ENCODE data around the gene LDHAL6B.

Gene LDHAL6B

DNA sequence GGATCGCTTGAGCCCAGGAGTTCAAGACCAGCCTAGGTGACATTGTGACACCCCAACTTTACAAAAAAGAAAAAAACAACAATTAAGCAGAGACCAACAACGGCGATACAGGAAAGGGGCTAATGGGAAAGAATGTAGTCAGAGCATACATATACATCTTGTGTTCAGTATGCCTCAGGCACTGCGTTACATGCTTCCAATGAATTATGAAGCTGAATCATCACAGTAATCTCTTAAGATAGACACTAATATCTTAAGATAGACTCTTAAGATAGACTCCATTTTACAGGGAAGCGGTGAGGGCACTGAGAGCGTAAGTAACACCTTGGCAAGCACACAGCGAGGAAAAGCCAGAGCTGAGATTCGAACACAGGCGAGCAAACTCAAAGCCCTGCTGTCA lies 6.1 kb upstream of the LDHAL6B start:
- DNase-seq (ENCODE audit: low read depth in 1 of 2, low spot score in 1 of 2): no peak
- no peak overlapping the region for H3K4me3 ChIP-seq (replicated peaks; ENCODE audit: insufficient read depth, low read length)
- H3K27ac ChIP-seq (replicated peaks): no peak overlapping the region
- TF ChIP-seq, protein P1, sequence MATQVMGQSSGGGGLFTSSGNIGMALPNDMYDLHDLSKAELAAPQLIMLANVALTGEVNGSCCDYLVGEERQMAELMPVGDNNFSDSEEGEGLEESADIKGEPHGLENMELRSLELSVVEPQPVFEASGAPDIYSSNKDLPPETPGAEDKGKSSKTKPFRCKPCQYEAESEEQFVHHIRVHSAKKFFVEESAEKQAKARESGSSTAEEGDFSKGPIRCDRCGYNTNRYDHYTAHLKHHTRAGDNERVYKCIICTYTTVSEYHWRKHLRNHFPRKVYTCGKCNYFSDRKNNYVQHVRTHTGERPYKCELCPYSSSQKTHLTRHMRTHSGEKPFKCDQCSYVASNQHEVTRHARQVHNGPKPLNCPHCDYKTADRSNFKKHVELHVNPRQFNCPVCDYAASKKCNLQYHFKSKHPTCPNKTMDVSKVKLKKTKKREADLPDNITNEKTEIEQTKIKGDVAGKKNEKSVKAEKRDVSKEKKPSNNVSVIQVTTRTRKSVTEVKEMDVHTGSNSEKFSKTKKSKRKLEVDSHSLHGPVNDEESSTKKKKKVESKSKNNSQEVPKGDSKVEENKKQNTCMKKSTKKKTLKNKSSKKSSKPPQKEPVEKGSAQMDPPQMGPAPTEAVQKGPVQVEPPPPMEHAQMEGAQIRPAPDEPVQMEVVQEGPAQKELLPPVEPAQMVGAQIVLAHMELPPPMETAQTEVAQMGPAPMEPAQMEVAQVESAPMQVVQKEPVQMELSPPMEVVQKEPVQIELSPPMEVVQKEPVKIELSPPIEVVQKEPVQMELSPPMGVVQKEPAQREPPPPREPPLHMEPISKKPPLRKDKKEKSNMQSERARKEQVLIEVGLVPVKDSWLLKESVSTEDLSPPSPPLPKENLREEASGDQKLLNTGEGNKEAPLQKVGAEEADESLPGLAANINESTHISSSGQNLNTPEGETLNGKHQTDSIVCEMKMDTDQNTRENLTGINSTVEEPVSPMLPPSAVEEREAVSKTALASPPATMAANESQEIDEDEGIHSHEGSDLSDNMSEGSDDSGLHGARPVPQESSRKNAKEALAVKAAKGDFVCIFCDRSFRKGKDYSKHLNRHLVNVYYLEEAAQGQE (IDR thresholded peaks at IDR 0.05; ENCODE audit: insufficient replicate concordance, low read depth): no peak
- H3K27me3 ChIP-seq (ENCODE audit: insufficient read depth, poor library complexity, severe bottlenecking): no peaks in the 10 kb centered on the region

DNA sequence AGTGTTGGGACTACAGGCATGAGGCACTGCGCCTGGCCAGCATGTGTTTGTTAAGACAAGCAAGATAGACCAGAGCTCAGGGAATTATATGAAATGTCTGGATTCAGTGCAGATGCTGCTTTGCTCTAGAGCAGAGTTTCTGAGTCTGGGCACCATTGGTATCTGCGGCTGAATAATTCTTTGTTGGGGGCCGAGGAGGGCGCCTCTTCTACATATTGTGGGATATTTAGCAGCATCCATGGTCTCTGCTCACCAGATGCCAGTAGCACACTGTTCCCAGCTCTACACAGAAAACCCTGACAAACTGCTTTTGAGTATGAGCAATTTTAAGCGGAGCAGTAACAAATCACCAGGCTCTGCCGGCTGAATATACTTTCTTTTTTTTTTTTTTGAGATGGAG lies 3.6 kb upstream of the LDHAL6B start:
- Histone ChIP-seq H3K27ac (replicated peaks) (no peak overlapping the region), H3K27me3 (ENCODE audit: insufficient read depth, poor library complexity, severe bottlenecking) (no peaks in the 10 kb centered on the region), H3K4me3 (replicated peaks; ENCODE audit: insufficient read depth, low read length) (no peak overlapping the region)
- no peak for DNase-seq (ENCODE audit: low read depth in 1 of 2, low spot score in 1 of 2)
- TF ChIP-seq, protein P2, sequence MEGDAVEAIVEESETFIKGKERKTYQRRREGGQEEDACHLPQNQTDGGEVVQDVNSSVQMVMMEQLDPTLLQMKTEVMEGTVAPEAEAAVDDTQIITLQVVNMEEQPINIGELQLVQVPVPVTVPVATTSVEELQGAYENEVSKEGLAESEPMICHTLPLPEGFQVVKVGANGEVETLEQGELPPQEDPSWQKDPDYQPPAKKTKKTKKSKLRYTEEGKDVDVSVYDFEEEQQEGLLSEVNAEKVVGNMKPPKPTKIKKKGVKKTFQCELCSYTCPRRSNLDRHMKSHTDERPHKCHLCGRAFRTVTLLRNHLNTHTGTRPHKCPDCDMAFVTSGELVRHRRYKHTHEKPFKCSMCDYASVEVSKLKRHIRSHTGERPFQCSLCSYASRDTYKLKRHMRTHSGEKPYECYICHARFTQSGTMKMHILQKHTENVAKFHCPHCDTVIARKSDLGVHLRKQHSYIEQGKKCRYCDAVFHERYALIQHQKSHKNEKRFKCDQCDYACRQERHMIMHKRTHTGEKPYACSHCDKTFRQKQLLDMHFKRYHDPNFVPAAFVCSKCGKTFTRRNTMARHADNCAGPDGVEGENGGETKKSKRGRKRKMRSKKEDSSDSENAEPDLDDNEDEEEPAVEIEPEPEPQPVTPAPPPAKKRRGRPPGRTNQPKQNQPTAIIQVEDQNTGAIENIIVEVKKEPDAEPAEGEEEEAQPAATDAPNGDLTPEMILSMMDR (IDR thresholded peaks at IDR 0.05; ENCODE audit: insufficient read depth, low read length): no peak
- TF ChIP-seq GABPA (IDR thresholded peaks at IDR 0.05; ENCODE audit: low read depth): no peak
- TF ChIP-seq POLR2AphosphoS5 (IDR thresholded peaks at IDR 0.05; ENCODE audit: low read depth): no peak

DNA sequence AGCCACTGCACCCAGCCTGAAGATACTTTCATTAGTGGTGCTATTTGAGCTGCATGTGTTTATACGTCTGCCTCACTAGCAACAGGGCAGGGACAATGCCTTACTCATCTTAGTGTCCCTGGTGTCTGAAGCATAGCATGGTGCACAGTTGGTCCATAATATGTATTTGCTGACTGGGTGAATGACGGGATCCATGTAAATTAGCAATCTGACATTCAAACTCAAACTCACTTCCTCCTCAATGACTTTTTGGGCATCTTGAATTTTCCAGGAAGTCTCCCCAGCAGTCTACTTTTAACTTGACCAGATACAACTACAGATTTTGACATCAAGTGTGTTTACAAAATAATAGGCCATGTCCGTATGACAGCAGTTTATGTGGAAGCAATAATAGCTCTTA lies 3.0 kb upstream of the LDHAL6B start:
- TF ChIP-seq SPI1 (IDR thresholded peaks at IDR 0.05; ENCODE audit: borderline replicate concordance, low read depth) (no peak), POLR2AphosphoS5 (IDR thresholded peaks at IDR 0.05; ENCODE audit: low read depth) (no peak), GABPA (IDR thresholded peaks at IDR 0.05; ENCODE audit: low read depth) (no peak)
- TF ChIP-seq, protein P2 (IDR thresholded peaks at IDR 0.05; ENCODE audit: insufficient read depth, low read length): no peak
- TF ChIP-seq, protein P1 (IDR thresholded peaks at IDR 0.05; ENCODE audit: insufficient replicate concordance, low read depth): no peak
- Histone ChIP-seq H3K27me3 (ENCODE audit: insufficient read depth, poor library complexity, severe bottlenecking) (no peaks in the 10 kb centered on the region), H3K4me3 (replicated peaks; ENCODE audit: insufficient read depth, low read length) (no peak overlapping the region), H3K27ac (replicated peaks) (no peak overlapping the region)
- no peak for DNase-seq (ENCODE audit: low read depth in 1 of 2, low spot score in 1 of 2)

DNA sequence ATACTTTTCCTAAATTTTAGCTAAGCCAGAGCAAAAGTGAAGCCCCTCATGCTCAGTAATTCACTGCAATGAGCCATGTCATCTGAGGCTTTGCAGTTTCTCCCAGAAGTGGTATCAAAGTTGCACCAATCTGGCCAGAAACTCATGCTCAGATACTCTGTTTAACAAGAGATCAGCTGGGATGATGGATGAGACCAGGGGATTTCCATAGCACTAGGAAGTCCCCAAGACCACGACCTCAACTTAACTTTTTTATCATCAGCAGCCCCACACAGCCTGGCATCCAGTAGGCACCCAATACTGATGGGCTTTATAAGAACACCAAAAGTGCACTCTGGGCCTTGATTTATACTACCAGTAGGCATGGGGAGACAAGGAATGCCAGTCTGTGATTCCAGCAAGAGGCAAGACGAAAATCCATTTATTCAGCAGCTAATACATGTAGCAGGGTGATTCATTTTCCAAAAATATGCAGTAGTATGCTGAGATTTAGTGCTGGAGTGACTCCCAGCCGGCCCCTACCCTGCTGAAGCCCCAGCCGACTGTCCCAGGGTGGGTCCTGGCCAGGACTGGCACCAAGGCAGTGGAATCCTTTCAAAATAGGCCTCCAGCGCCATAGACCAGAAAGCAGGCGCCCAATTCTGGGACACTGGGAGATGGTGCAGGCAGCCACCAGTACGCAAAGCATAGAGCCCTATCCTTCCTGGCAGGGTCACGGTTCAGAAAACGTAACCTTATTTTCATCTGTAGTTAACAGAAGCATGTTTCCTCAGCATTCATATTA lies 612 bp upstream of the LDHAL6B start:
- no peak for DNase-seq (ENCODE audit: low read depth in 1 of 2, low spot score in 1 of 2)
- no peak for TF ChIP-seq SPI1 (IDR thresholded peaks at IDR 0.05; ENCODE audit: borderline replicate concordance, low read depth)
- no peak for TF ChIP-seq POLR2AphosphoS5 (IDR thresholded peaks at IDR 0.05; ENCODE audit: low read depth)
- no peak for TF ChIP-seq GABPA (IDR thresholded peaks at IDR 0.05; ENCODE audit: low read depth)
- TF ChIP-seq, protein P2 (IDR thresholded peaks at IDR 0.05; ENCODE audit: insufficient read depth, low read length): no peak
- TF ChIP-seq, protein P1 (IDR thresholded peaks at IDR 0.05; ENCODE audit: insufficient replicate concordance, low read depth): no peak
- no peak overlapping the region for H3K4me3 ChIP-seq (replicated peaks; ENCODE audit: insufficient read depth, low read length)
- no peaks in the 10 kb centered on the region for H3K27me3 ChIP-seq (ENCODE audit: insufficient read depth, poor library complexity, severe bottlenecking)
- H3K27ac ChIP-seq (replicated peaks): no peak overlapping the region

Measured in HL-60 (cell line).